Tibial nerve (tissue), 4 donors: Measurements from ENCODE around the gene MXD1.

Source experiments
- EP300 ChIP-seq, 2 donors: sonication (generic); formaldehyde crosslinking; IDR thresholded peaks; one replicate each; pipeline ENCODE4 v1.6.1; 2017; ENCODE audit warnings: antibody characterized with exemption in 2 of 2, mild to moderate bottlenecking in 1 of 2
- POLR2A ChIP-seq, 2 donors: fragments of 450-650 bp; IDR thresholded peaks; one replicate each; pipeline ENCODE4 v1.6.1; 2017; ENCODE audit warnings: antibody characterized with exemption in 2 of 2, mild to moderate bottlenecking in 2 of 2, moderate library complexity in 2 of 2
- TF ChIP-seq, protein P1 (sequence below), 5 experiments: fragments of 200-600 bp in 3 of 5; fragments of 450-650 bp in 2 of 5; sonication (generic) in 3 of 5; IDR thresholded peaks; one replicate each; pipeline ENCODE4 v1.5.1; 2016 to 2019; ENCODE audit warnings: antibody characterized with exemption in 5 of 5, mild to moderate bottlenecking in 3 of 5, moderate library complexity in 2 of 5

DNA sequence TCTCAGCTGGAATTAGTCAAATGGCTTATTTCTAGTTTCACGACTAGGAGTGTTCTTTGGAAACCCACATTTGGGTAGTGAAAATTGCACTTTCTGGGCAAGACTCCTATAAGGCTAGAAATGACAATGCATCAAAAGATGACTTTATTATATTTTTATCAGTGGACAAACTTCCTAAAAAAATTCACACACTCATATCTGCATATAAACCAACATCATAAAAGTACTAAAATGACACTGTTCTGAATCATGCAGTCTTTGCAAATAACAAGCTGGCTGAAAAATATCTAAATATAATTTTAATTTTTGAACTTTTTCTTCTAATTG is 17.6 kb downstream of the MXD1 start:
- TF ChIP-seq, protein P1, sequence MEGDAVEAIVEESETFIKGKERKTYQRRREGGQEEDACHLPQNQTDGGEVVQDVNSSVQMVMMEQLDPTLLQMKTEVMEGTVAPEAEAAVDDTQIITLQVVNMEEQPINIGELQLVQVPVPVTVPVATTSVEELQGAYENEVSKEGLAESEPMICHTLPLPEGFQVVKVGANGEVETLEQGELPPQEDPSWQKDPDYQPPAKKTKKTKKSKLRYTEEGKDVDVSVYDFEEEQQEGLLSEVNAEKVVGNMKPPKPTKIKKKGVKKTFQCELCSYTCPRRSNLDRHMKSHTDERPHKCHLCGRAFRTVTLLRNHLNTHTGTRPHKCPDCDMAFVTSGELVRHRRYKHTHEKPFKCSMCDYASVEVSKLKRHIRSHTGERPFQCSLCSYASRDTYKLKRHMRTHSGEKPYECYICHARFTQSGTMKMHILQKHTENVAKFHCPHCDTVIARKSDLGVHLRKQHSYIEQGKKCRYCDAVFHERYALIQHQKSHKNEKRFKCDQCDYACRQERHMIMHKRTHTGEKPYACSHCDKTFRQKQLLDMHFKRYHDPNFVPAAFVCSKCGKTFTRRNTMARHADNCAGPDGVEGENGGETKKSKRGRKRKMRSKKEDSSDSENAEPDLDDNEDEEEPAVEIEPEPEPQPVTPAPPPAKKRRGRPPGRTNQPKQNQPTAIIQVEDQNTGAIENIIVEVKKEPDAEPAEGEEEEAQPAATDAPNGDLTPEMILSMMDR (IDR thresholded peaks at IDR 0.05), result no peak
- TF ChIP-seq POLR2A (IDR thresholded peaks at IDR 0.05), result no peak
- TF ChIP-seq EP300 (IDR thresholded peaks at IDR 0.05), result no peak
